Measurements from ENCODE around the gene CSK.

Gene CSK

DNA sequence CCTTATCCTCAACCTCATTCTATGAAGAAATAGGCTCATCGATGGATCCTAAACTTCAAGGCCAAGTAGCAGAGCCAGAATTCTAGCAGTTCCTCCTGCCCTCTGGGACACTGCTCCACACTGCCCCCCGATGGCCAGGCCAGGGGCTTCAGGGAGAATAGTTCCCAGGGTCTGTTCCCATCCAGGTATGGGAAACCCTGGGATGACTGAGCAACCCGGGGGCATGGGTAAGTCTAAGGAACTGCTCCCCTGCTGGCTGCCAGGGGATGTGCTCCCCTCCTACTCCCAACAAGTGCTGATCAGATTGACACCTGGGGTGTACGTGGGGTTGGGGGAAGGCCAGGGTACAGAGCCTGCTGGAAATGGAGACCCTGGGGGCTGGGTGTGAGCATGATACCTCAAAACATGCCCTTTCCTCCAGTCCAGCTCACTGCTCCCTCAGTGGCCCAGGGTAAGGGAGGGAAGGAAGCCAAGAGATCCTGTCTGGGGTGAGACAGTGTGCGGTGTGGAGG is 53.5 kb downstream of the CSK start:
- no peak overlapping the region for H3K9ac ChIP-seq (ENCODE audit: low read depth, low read length)
- H3K36me3 ChIP-seq (ENCODE audit: insufficient read depth, low read depth, low read length): no peaks in the 10 kb centered on the region
- H3K4me3 ChIP-seq (ENCODE audit: low read length): no peak overlapping the region
- no peak overlapping the region for H3K27ac ChIP-seq (ENCODE audit: low read length)
- H3K4me1 ChIP-seq (ENCODE audit: insufficient read depth, low read length): no peaks in the 10 kb centered on the region
- H3K27me3 ChIP-seq (ENCODE audit: insufficient read depth, low read length): no peaks in the 10 kb centered on the region
- H3K9me3 ChIP-seq (ENCODE audit: insufficient read depth, low read depth, low read length): no peaks in the 10 kb centered on the region

DNA sequence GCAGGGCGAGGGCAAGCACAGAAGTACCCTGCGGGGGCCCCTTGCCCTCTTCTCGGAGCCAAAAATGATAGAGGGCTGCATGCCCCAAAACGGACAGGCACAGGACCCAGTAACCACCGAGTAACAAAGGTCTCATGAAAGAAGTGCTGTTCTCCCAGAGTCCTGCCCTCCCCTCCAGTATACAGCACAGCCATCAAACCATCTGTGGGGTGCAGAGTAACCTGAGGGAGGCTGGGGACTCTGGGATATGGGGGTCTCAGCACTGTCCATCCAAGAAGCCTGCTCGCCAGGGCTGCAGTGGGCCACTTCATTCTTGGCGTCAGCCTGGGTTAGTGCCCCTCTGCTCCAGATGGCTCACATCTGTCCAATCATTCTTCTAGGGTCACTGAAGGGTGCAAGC is 55.0 kb downstream of the CSK start:
- Histone ChIP-seq H3K36me3 (ENCODE audit: insufficient read depth, low read depth, low read length) (peaks cover 7% of the 10 kb centered on the region; the same call in 1 of the 2 replicates), H3K4me1 (ENCODE audit: insufficient read depth, low read length) (no peaks in the 10 kb centered on the region), H3K4me3 (ENCODE audit: low read length) (no peak overlapping the region), H3K27ac (ENCODE audit: low read length) (no peak overlapping the region), H3K27me3 (ENCODE audit: insufficient read depth, low read length) (no peaks in the 10 kb centered on the region), H3K9ac (ENCODE audit: low read depth, low read length) (no peak overlapping the region), H3K9me3 (ENCODE audit: insufficient read depth, low read depth, low read length) (no peaks in the 10 kb centered on the region)

DNA sequence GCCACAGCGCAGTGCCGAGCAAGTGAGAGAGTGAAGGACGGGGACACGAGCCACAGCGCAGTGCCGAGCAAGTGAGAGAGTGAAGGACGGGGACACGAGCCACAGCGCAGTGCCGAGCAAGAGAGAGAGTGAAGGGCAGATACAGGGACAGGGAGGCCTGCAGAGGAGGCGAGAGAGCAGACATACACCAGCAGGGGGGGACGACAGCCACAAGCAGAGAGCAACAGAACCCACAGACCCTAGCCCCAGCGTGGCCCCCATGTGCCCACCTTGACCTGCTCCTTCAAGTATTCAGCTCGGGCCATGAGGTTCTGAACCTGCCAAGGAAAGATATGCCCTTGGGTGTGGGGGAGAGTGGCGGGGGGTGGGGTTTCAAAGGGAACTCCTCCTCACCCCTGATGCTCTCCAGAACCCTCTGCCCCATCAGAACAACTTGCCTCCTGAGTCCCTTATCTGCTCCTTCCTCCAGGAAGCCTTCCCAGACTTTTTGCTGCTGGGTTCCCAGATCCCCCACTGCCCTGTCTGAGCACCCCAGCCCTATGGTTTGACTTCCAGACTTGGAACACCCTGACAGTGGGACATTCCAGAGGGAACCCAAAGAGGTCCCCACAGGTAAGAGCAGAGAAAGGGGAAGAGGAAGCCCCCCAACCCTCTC is 55.7 kb downstream of the CSK start:
- H3K4me1 ChIP-seq (ENCODE audit: insufficient read depth, low read length): 0 out of 2 replicates have a peak, but pooled peaks cover 3% of the 10 kb centered on the region
- no peak overlapping the region for H3K4me3 ChIP-seq (ENCODE audit: low read length)
- no peak overlapping the region for H3K27ac ChIP-seq (ENCODE audit: low read length)
- H3K9ac ChIP-seq (ENCODE audit: low read depth, low read length): no peak overlapping the region
- H3K36me3 ChIP-seq (ENCODE audit: insufficient read depth, low read depth, low read length): peaks cover 7% of the 10 kb centered on the region; the same call in 1 of the 2 replicates
- no peaks in the 10 kb centered on the region for H3K9me3 ChIP-seq (ENCODE audit: insufficient read depth, low read depth, low read length)
- no peaks in the 10 kb centered on the region for H3K27me3 ChIP-seq (ENCODE audit: insufficient read depth, low read length)

DNA sequence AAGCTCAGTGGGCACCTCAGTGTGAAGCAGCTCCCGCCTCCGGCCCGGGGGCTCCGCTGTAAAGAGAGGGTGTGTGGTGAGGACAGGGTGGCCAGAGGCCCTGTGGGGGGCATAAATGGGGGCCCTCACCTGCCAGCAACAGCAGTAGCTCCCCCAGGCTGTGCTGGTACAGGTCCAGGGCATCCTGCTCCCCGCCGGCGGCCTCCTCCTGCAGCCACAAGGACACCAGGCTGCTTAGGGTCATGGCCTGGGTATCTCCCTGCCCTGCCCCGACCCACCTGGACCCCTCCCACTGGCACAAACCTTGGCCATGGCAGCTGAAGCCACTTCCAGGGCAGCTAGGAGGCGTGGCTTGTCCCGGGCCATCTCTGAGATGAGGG is 56.2 kb downstream of the CSK start:
- Histone ChIP-seq H3K27me3 (ENCODE audit: insufficient read depth, low read length) (no peaks in the 10 kb centered on the region), H3K4me1 (ENCODE audit: insufficient read depth, low read length) (0 out of 2 replicates have a peak, but pooled peaks cover 3% of the 10 kb centered on the region), H3K36me3 (ENCODE audit: insufficient read depth, low read depth, low read length) (peaks cover 7% of the 10 kb centered on the region; the same call in 1 of the 2 replicates), H3K27ac (ENCODE audit: low read length) (no peak overlapping the region), H3K9me3 (ENCODE audit: insufficient read depth, low read depth, low read length) (no peaks in the 10 kb centered on the region), H3K9ac (ENCODE audit: low read depth, low read length) (no peak overlapping the region), H3K4me3 (ENCODE audit: low read length) (no peak overlapping the region)

DNA sequence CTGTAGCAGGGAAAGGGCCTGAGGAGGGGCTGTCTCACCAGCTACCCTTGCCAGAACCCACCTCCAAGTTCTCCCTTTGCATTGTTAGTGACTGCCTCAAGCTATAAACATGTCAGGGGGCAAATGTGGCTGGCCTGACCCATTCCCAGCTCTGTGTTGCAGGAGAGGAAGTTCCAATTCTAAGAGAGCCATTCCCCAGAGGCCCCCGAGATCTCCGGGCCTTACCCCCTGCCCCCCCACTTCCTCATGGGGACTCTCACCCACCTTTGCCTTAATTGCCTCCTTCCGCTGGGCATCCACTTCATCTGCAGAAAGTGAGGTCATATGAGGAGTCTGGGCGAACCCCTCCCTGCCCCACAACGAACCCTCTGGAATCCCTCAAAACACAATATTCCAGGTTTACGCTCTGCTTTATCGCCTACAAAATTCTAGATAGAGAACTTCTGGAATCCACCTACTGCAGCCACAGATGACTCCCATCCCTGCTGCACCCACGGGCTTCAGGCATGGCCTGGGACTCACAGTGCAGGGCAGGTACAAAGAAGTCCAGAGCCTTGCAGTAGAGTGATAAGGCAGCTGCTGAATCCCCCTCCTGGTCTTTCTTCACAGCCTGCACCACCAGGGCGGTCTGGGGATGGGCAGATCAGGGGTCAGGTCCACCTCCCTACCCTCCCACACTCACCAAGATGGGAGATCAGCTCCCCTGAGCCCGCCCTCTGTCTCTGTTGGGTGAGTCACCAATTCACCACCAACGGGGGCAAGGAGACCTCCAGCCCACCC is 57.1 kb downstream of the CSK start:
- Histone ChIP-seq H3K36me3 (ENCODE audit: insufficient read depth, low read depth, low read length) (peaks cover 7% of the 10 kb centered on the region; the same call in 1 of the 2 replicates), H3K9me3 (ENCODE audit: insufficient read depth, low read depth, low read length) (no peaks in the 10 kb centered on the region), H3K4me3 (ENCODE audit: low read length) (no peak overlapping the region), H3K27ac (ENCODE audit: low read length) (no peak overlapping the region), H3K27me3 (ENCODE audit: insufficient read depth, low read length) (no peaks in the 10 kb centered on the region), H3K9ac (ENCODE audit: low read depth, low read length) (no peak overlapping the region), H3K4me1 (ENCODE audit: insufficient read depth, low read length) (peaks cover 3% of the 10 kb centered on the region; the same call in 1 of the 2 replicates)

DNA sequence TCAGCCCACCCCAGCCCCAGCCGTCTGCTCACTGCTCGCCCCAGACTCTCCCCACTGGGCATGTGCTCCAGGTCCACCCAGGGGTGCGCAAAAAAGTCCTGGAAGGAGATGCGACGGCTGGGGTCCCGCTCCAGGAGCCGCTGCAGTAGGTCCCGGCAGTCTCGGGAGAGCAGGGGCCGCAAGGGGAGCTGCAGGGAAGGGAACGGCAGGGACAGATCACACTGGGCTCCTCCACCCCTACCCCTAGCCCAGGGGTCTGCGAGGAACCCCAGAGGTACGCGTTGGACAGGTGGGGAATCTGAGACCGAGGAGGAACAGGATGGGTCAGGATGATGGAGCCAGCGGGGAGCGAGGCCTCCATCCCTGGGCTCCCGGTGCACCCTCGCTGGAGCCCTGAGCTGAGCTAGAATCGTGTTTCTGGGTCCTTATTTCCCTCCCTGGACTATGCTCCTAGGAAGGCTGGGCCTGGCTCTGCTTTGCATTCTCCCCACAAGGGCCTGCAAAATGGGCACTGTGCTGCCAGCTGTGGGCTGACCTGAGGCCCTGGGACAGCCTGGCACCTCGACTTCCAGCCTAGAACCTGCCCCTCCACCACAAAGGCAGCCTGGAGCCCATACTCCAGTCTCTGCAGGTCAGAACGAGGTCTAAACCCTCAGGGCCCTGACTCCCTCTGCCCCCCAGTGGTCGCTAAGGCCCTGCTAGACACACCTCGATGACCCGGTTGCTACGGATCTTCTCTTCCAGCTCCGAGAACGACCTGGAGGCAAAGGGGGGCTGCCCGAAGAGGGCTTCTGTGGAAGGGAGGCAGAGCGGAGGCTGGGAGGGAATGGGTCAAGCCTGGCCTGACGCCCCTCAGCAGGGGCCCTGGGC is 57.9 kb downstream of the CSK start:
- Histone ChIP-seq H3K27me3 (ENCODE audit: insufficient read depth, low read length) (no peaks in the 10 kb centered on the region), H3K9me3 (ENCODE audit: insufficient read depth, low read depth, low read length) (no peaks in the 10 kb centered on the region), H3K36me3 (ENCODE audit: insufficient read depth, low read depth, low read length) (peaks cover 7% of the 10 kb centered on the region; the same call in 1 of the 2 replicates), H3K9ac (ENCODE audit: low read depth, low read length) (no peak overlapping the region), H3K4me3 (ENCODE audit: low read length) (no peak overlapping the region), H3K27ac (ENCODE audit: low read length) (no peak overlapping the region), H3K4me1 (ENCODE audit: insufficient read depth, low read length) (peaks cover 3% of the 10 kb centered on the region; the same call in 1 of the 2 replicates)

DNA sequence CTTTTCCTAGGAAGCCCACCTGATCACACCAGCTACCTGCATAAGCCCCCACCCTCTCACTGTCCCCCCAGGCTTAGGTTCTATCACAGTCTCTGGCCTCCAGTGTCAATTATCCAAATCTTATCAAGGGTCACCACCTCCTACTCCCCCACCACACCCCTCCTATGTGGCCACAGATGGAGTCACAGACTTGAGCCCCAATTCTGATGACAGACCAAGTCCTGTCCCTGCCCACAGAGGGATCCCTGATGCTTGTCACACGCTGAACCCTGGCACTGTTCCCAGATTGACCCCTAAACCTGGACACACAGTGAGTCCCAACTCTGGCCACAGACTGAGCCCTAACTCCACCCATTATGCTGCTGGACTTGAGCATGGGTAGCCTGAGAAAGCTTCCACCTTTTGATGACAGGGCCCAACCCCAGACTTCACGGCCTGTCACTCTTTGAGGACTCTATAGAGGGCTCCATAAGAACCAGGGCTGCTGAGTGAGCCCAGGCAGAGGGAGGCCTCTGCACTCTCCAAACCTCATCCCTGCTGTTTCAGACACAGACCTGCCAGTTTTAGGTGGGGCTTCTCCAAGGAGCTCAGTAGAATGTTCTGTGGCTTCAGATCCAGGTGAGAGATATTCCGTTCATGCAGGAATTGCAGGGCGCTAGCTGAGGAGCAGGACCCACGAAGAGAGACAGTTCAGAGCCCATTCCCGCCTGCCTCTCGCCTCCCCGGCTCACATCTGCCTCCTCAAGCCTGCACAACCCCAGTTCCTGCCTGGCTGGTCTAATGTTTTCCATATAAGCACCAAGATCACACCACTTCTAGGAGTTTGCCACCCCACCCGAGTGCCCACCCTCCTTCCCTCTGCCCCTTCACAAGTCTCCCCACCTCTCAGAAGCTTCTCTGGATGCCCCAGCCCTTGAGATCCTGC is 59.2 kb downstream of the CSK start:
- H3K27me3 ChIP-seq (ENCODE audit: insufficient read depth, low read length): no peaks in the 10 kb centered on the region
- H3K4me3 ChIP-seq (ENCODE audit: low read length): no peak overlapping the region
- peaks cover 10% of the 10 kb centered on the region; the same call in 1 of the 2 replicates for H3K36me3 ChIP-seq (ENCODE audit: insufficient read depth, low read depth, low read length)
- H3K27ac ChIP-seq (ENCODE audit: low read length): no peak overlapping the region
- no peaks in the 10 kb centered on the region for H3K9me3 ChIP-seq (ENCODE audit: insufficient read depth, low read depth, low read length)
- peaks cover 3% of the 10 kb centered on the region; the same call in 1 of the 2 replicates for H3K4me1 ChIP-seq (ENCODE audit: insufficient read depth, low read length)
- H3K9ac ChIP-seq (ENCODE audit: low read depth, low read length): no peak overlapping the region; the same call in 1 of the 2 replicates

DNA sequence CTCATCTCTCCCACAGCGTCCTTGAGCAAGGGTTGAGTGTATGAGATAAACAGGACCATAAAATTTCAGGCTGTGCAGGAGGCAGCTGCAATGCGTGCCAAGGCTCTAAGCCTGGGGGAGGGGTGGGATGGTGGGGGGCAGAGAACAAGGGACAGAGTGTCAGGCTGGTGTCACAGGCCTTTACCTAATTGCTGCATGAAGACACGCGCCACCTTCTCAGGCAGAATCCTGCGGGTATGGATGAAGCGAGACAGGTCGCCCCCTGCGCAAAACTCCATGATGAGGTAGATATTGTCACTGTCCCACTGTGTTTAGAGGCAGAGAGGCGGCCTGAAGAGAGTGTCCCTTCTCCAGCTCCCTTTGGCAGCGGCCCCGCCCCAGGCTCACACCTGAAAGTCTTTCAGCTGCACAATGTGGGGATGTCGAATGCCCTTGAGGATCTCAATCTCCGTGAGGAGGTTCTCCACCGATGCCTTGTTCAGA is 60.1 kb downstream of the CSK start:
- peaks cover 3% of the 10 kb centered on the region; the same call in 1 of the 2 replicates for H3K4me1 ChIP-seq (ENCODE audit: insufficient read depth, low read length)
- peak overlapping the region; percentile 83 for H3K4me3 ChIP-seq (ENCODE audit: low read length)
- H3K9me3 ChIP-seq (ENCODE audit: insufficient read depth, low read depth, low read length): no peaks in the 10 kb centered on the region
- H3K9ac ChIP-seq (ENCODE audit: low read depth, low read length): peak overlapping the region; percentile 94; the same call in 1 of the 2 replicates
- H3K36me3 ChIP-seq (ENCODE audit: insufficient read depth, low read depth, low read length): peaks cover 10% of the 10 kb centered on the region; the same call in 1 of the 2 replicates
- H3K27me3 ChIP-seq (ENCODE audit: insufficient read depth, low read length): no peaks in the 10 kb centered on the region
- no peak overlapping the region for H3K27ac ChIP-seq (ENCODE audit: low read length)

DNA sequence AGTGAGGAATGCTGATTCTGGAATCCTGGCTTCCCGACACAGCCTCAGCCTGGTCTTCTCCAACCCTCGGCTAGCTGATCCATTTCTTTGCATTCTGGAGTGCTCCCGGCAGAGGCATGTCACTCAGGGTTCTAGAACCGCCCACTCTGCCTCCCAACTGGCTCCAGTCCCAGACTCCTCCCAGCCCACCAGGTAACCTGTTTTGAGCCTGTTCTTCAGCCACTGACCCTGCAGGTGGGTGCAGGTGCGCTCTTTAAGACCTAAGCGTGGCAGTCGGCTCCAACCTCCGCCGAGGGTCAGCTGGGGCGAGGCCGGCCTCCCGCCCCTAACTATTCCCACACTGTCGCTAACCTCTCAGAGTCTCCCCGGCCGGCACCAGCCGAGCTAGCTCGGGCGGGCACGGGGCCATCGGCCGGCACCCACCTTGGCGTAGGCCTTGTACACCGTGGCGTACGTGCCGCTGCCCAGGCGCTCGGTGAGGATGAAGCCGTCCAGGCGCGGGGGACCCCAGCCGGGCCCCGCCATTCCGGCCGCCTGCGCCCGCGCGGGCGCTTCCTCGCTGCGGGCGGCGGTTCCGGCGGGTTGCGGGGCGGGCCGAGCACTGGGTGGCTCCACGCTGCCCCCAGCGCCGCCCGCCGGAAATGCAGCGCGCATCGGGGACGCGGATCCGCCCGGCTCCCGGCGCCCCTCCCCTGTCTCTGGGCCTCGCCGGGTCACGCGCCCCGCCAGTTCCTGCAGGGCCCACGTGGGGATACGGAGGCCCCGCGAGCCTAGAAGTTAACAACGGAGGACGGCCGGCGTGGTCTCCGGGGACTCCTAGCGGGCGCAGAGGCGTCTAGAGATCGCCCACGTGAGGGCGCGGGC is 60.9 kb downstream of the CSK start, which contains the start of gene ULK3:
ULK3 (minus strand) TSS at position 576 of the 864 bp plus-strand sequence; CDS start at position 525, 51 bp downstream.
- peak within 1 kb of the TSS; percentile 83 for H3K4me3 ChIP-seq (ENCODE audit: low read length)
- H3K9ac ChIP-seq (ENCODE audit: low read depth, low read length): peak within 1 kb of the TSS; percentile 94
- peaks cover 17% of the 10 kb centered on the region; the same call in 1 of the 2 replicates for H3K36me3 ChIP-seq (ENCODE audit: insufficient read depth, low read depth, low read length)
- peaks cover 3% of the 10 kb centered on the region; the same call in 1 of the 2 replicates for H3K4me1 ChIP-seq (ENCODE audit: insufficient read depth, low read length)
- no peaks in the 10 kb centered on the region for H3K9me3 ChIP-seq (ENCODE audit: insufficient read depth, low read depth, low read length)
- no peaks in the 10 kb centered on the region for H3K27me3 ChIP-seq (ENCODE audit: insufficient read depth, low read length)
- H3K27ac ChIP-seq (ENCODE audit: low read length): peak within 1 kb of the TSS; percentile 49

Data from iPS-20b (cell line).